Prostate gland (tissue), 2 donors: Measurements from ENCODE around the gene CD2AP.

Source experiments
- POLR2A ChIP-seq: fragments of 450-650 bp; IDR thresholded peaks from one replicate; pipeline ENCODE4 v1.6.1; 2016; ENCODE audit warnings: antibody characterized with exemption, mild to moderate bottlenecking
- TF ChIP-seq, protein P1 (sequence below), 4 experiments: fragments of 200-600 bp in 2 of 4; fragments of 450-650 bp in 2 of 4; sonication (generic) in 2 of 4; IDR thresholded peaks; 1 replicate in 3 of 4; 2 replicates in 1 of 4; pipeline ENCODE4 v1.5.1; 2016 to 2019; ENCODE audit warnings: antibody characterized with exemption in 4 of 4, mild to moderate bottlenecking in 2 of 4, moderate library complexity in 2 of 4

GRCh38 chr6:47484616-47485015 is 7.0 kb downstream of the CD2AP start:
- no peak for TF ChIP-seq POLR2A
- TF ChIP-seq, protein P1, sequence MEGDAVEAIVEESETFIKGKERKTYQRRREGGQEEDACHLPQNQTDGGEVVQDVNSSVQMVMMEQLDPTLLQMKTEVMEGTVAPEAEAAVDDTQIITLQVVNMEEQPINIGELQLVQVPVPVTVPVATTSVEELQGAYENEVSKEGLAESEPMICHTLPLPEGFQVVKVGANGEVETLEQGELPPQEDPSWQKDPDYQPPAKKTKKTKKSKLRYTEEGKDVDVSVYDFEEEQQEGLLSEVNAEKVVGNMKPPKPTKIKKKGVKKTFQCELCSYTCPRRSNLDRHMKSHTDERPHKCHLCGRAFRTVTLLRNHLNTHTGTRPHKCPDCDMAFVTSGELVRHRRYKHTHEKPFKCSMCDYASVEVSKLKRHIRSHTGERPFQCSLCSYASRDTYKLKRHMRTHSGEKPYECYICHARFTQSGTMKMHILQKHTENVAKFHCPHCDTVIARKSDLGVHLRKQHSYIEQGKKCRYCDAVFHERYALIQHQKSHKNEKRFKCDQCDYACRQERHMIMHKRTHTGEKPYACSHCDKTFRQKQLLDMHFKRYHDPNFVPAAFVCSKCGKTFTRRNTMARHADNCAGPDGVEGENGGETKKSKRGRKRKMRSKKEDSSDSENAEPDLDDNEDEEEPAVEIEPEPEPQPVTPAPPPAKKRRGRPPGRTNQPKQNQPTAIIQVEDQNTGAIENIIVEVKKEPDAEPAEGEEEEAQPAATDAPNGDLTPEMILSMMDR (IDR thresholded peaks at IDR 0.05): no peak
